Measurements from ENCODE around the gene HOXB6. TPM values are rescaled to one million over a fixed set of nuclear protein-coding genes. Genes with fewer than 3 reads are reported as not detected.

The HOXB6 gene
- total and polyA plus RNA-seq, 9 donors = 0.25 to 10.3 (median 1.2) TPM

- intact Hi-C loops (cut with DNase I) = no loop called here
- no peak for DNase-seq
- Histone ChIP-seq H3K36me3 (no peaks in the 10 kb centered on the region), H3K9me3 (no peaks in the 10 kb centered on the region), H3K4me3 (peak overlapping the region; percentile 32), H3K27me3 (no peaks in the 10 kb centered on the region), H3K27ac (no peak overlapping the region), H3K4me1 (ENCODE audit: insufficient read depth) (no peaks in the 10 kb centered on the region)
- 4 to 8% (median 5%) methylated on average over 23 to 73 of the region's 73 CpGs for WGBS, 3 donors
- no peak for TF ChIP-seq EP300 (IDR thresholded peaks at IDR 0.05)
- TF ChIP-seq POLR2A (IDR thresholded peaks at IDR 0.05) = no peak
- TF ChIP-seq, protein P1, sequence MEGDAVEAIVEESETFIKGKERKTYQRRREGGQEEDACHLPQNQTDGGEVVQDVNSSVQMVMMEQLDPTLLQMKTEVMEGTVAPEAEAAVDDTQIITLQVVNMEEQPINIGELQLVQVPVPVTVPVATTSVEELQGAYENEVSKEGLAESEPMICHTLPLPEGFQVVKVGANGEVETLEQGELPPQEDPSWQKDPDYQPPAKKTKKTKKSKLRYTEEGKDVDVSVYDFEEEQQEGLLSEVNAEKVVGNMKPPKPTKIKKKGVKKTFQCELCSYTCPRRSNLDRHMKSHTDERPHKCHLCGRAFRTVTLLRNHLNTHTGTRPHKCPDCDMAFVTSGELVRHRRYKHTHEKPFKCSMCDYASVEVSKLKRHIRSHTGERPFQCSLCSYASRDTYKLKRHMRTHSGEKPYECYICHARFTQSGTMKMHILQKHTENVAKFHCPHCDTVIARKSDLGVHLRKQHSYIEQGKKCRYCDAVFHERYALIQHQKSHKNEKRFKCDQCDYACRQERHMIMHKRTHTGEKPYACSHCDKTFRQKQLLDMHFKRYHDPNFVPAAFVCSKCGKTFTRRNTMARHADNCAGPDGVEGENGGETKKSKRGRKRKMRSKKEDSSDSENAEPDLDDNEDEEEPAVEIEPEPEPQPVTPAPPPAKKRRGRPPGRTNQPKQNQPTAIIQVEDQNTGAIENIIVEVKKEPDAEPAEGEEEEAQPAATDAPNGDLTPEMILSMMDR (IDR thresholded peaks at IDR 0.05) = no peak
These were observed 40.4 kb downstream of the HOXB6 start for GRCh38 chr17:48564188-48565021.

DNA sequence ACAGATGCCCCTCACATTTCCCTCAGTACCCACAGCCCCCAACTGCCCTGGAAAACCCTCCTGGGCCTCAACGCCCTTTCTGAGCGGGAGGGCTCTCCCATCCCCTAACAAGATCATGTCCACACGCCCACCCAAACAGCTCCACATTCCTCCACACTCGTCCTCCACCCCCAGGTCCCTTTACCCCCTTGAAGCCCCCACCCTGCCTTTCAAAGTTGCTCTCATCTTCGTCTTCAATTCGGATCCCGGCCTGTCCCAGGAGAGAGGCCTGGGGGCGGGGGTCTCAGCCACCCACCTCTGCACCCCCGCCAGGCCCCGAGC is 41.0 kb downstream of the HOXB6 start:
- H3K9me3 ChIP-seq = no peaks in the 10 kb centered on the region
- no peaks in the 10 kb centered on the region for H3K4me1 ChIP-seq (ENCODE audit: insufficient read depth)
- intact Hi-C loops (cut with DNase I) = no loop called here
- H3K27ac ChIP-seq = no peak overlapping the region
- no peaks in the 10 kb centered on the region for H3K36me3 ChIP-seq
- peak overlapping the region; percentile 32 for H3K4me3 ChIP-seq
- TF ChIP-seq, protein P1 (IDR thresholded peaks at IDR 0.05) = no peak
- TF ChIP-seq EP300 (IDR thresholded peaks at IDR 0.05) = no peak
- TF ChIP-seq POLR2A (IDR thresholded peaks at IDR 0.05) = no peak
- no peak for DNase-seq
- H3K27me3 ChIP-seq = no peaks in the 10 kb centered on the region
- WGBS, 3 donors = 11 to 28% (median 12%) methylated on average over 10 of the region's 10 CpGs

DNA sequence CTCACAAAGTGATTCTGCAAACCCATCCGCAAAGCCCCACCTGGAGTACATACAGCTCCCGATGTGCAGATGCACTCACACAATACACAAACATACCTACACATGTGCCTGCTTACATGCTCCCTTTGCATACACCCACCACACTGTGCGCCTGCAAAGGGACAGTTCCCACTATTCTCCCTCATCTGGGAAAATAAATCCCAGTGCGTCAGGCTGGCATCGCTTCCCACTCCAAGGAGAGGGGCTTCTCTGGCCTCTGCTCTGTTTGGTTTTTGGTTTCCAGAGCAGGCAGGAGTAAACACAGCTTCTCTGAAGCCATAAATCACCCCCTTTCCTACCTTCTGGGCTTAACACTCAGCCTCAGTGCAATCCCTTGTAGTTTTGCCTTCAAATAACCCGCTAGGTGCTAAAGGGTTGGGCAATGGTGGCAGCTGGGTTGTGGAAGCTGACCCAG is 41.4 kb downstream of the HOXB6 start:
- TF ChIP-seq, protein P1 (IDR thresholded peaks at IDR 0.05) = no peak
- TF ChIP-seq EP300 (IDR thresholded peaks at IDR 0.05) = no peak
- TF ChIP-seq POLR2A (IDR thresholded peaks at IDR 0.05) = no peak
- Histone ChIP-seq H3K27ac (no peak overlapping the region), H3K36me3 (no peaks in the 10 kb centered on the region), H3K27me3 (no peaks in the 10 kb centered on the region), H3K4me1 (ENCODE audit: insufficient read depth) (no peaks in the 10 kb centered on the region), H3K4me3 (no peak overlapping the region), H3K9me3 (no peaks in the 10 kb centered on the region)
- intact Hi-C loops (cut with DNase I) = no loop called here
- no peak for DNase-seq
- 28 to 68% (median 41%) methylated on average over 6 of the region's 6 CpGs for WGBS, 3 donors

DNA sequence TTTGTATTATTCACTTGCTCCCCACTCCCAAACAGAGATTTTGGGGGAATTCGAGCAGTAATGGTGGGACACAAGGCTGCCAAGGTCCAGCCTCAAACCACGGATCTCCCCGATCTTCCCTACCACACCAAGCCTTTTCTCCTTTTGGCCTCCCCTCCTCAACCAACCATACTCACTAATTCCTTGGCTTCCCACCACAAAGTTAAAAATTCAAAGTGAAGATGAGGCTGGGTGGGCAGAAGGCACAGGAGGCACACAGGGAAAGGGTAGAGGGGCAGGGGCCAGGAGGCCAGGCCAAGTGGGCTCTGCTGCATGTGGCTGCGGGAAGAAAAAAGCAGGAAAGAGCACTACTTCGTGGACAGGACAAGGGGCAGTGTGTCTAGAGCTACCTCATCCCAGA is 41.9 kb downstream of the HOXB6 start:
- no peaks in the 10 kb centered on the region for H3K36me3 ChIP-seq
- H3K9me3 ChIP-seq = no peaks in the 10 kb centered on the region
- WGBS, 3 donors = 40 to 68% (median 43%) methylated on average over 5 of the region's 5 CpGs
- no peak for DNase-seq
- H3K27me3 ChIP-seq = no peaks in the 10 kb centered on the region
- no peak overlapping the region for H3K27ac ChIP-seq
- H3K4me3 ChIP-seq = no peak overlapping the region
- intact Hi-C loops (cut with DNase I) = no loop called here
- TF ChIP-seq EP300 (IDR thresholded peaks at IDR 0.05) = no peak
- TF ChIP-seq, protein P1 (IDR thresholded peaks at IDR 0.05) = no peak
- TF ChIP-seq POLR2A (IDR thresholded peaks at IDR 0.05) = no peak
- no peaks in the 10 kb centered on the region for H3K4me1 ChIP-seq (ENCODE audit: insufficient read depth)

Measured in ovary (tissue), 9 donors.